Superior temporal gyrus (tissue), 1 donor: Measurements from ENCODE around the gene SPECC1.
A peak's percentile ranks its signal among the peaks of the same experiment; 100 is the strongest.
"Not testable (repeated sequence)": the region's sequence is repeated elsewhere in the genome, so short reads cannot be mapped to it uniquely, and the experiment has no call there.

Source experiments
- DNase-seq: peaks from one replicate; pipeline ENCODE4 v3.0.0-alpha.2; 2016; ENCODE audit errors: extremely low spot score

Gene SPECC1

DNA sequence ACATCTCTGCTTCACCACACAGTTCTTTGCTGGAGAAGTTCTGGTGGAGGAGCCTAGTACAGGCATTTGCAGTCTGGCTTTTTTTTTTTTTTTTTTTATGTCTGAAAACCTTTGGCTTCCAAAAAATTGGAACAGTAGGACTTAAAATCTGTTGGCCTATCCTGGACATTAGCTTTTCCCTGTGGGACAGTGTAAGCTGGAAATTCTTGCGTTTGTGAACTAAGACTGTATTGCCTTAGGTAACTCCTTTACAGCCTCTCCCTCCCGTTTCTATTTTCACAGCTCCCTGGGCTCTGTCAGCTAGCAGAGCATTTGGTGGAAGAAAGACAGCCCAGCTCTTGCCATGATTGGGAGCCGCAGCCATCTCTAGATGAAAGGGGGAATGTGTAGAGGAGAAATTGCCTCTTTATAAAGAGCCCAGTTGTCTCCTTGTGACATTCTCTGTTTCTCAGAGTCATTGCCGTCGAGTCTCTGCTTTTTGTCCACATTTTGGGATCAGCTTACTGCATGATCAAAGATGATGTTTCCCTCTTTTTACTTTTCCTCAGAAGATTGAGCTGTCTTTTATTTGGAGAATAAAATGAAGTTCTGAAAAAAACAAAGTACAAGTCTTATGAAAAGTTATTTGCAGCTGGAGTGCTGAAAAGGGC lies 227.5 kb downstream of the SPECC1 start:
- peak; percentile 60 for DNase-seq

GRCh38 chr17:20239776-20240175 lies 230.6 kb downstream of the SPECC1 start:
- not testable (repeated sequence) for DNase-seq

- DNase-seq, result no peak
These were observed 232.7 kb downstream of the SPECC1 start for GRCh38 chr17:20241855-20242254.

- no peak for DNase-seq
These were observed 233.1 kb downstream of the SPECC1 start for GRCh38 chr17:20242271-20242670.

DNA sequence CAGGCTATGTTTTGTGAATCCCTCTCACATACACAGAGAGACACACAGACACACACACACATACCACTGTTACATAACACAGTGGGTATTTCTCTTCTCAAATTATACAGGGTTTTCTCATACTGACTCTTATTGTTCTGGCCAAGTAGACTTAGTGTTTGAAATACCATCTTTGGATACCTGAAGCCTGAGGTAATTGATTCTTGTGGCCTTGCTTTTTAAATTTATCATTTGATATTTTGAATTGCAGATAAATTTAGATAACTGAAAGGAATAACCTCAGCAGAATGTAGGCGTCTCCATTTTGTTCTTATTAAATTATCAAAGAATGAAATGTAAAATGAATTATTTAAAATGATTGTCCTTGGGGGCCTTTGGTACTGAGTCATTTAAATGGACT lies 234.4 kb downstream of the SPECC1 start:
- no peak for DNase-seq

DNA sequence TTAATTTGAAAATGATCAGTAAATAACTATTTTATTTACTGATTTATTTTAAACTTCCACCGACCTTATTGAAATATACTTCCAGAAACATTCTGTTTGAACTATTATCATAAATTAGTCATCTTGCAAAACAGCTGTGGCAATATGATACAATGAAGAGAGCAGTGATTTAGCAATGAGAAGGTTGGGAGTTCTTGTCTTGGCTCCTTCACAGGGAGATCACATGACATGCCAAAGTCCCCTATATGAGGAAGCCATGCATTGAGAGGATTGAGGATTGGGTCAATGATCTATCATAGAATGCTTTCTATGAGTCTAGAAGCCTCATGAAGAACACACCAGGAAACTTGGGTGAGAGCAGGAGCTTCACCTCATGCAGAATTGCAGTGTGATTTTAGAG lies 235.5 kb downstream of the SPECC1 start:
- DNase-seq, result no peak

GRCh38 chr17:20246692-20247091 lies 237.5 kb downstream of the SPECC1 start:
- no peak for DNase-seq

GRCh38 chr17:20253323-20253722 lies 244.2 kb downstream of the SPECC1 start:
- DNase-seq, result no peak

DNA sequence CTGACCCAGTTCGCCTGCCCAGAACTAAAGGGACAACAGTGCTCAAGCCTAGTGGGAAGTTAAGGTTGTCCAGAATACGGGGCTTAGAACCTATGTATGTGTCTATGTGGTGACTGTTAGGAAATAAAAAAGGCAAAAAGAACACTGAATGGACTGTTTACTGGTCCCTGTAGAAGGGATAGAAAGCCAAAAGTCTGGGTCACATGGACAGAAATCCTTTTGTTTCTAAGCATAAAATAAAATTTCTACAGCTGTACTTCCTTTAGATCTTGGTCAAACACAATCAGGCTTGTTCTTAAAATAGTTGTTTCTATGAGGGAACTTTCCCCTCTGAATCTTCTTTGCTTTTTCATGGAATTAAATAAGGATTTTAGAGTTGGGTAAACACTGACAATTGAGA lies 245.4 kb downstream of the SPECC1 start:
- DNase-seq, result no peak

DNA sequence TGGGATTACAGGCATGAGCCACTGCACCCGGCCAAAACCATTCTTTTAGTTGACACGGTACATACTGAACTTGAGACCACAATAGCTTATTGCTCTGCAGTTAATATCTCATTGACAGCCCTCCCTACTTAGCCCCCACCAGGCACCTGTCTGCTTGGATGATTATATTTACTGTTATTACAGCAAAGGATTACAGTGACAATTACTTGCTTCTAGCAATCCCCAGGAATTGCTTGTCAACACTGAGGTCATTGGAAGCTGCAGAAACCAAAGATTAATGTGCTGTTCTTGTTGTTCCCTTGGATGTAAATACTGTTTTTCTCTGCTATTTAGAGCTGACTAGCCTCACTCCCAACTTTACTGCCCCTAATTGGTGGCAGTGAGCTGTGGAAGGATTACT lies 247.0 kb downstream of the SPECC1 start:
- no peak for DNase-seq

DNA sequence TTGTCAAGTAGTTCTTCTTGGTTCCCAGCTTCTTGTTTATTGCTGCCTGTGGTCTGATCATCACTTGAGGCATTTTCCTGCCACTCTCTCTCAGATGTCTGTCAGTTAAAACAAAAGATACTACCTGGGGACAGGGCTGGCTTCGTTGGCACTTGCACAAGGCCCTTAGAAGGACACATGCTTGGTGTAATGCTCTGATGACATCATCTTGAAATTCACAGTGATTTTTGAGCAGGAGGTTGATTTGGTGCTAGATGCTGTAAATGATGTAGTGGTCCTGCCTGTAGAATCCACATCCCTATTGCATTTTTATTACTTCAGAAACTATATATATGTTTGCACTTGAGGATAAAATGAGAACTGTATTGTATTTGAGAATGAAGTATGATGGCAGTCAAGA lies 247.8 kb downstream of the SPECC1 start:
- DNase-seq, result no peak

GRCh38 chr17:20257798-20258197 lies 248.6 kb downstream of the SPECC1 start:
- DNase-seq, result no peak

DNA sequence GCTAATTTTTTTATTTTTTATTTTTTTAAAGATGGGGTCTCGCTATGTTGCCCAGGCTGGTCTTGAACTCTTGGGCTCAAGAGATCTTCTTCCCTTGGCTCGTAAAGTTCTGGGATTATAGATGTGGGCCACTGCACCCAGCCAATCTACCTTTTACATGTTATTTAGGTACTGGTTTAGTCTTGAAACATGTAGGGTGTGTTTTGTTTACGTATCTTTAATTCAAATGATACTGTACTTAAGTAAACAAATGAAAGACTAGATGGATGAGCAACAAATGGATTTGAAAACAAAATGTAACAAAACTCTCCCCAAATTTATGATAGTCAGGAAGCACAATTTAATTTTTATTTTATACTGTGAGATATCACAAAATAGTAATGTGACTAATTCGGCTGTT lies 250.5 kb downstream of the SPECC1 start:
- no peak for DNase-seq

DNA sequence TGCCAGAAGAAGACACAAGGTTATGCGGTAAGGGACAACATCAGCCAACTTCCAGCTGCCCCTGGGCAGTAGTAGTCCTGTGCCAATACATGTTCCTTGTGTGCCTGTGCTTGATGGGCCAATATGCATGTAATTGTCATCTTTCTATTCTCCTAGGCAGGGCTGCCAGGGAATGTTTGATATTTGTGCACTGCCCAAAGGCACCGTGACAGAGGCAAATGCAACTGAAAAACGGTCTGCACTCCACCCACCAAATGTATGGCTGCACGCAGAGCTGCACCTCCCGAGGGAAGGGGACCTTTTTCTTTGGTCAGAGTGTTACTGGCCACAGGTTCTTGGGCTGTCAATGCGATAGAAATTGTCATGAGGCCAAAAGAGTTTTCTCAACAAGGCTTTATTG lies 251.1 kb downstream of the SPECC1 start:
- DNase-seq, result no peak

GRCh38 chr17:20262226-20263114 lies 253.3 kb downstream of the SPECC1 start:
- no peak for DNase-seq

DNA sequence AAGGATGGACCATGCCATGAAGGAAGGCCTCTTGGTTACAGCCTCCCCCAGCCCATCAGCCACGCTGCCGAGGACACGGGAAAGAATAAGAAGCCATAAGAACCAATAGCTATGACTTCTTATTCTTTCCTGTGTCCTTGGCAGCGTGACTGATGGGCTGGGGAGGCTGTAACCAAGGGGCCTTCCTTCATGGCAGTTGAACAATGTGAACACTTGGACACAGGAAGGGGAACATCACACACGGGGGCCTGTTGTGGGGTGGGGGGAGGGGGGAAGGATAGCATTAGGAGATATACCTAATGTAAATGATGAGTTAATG lies 253.9 kb downstream of the SPECC1 start:
- not testable (repeated sequence) for DNase-seq

DNA sequence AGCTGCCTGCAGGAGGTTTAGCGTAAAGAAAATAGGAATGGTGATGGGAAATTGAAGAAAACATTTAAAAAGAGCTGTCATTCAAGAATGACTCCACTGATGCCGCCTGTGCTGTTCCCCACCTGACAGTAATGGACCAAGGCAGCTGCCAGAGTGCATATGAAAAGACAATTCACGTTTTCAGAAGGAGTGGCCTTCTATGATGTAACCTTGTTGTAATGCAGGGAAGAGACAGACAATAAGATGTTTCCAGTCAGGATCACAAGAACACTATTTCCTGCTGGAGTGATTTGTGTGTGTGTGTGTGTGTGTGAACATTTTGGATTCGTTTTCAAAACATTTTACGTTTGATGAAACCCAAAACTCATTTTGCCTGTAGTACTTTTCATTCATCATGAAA lies 254.4 kb downstream of the SPECC1 start:
- DNase-seq, result no peak

DNA sequence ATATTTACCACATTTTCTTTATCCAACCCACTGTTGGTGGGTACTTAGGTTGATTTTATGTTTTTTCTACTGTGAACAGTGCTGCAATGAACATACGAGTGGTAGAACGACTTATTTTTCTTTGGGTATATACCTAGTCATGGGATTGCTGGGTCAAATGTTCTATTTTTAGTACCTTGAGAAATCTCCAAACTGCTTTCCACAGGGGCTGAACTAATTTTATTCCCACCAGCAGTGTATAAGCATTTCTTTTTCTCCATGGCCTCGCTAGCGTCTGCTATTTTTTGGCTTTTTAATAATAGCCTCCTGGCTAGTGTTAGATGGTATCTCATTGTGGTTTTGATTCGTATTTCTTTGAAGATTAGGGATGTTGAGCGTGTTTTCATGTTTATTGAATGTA lies 255.8 kb downstream of the SPECC1 start:
- DNase-seq, result no peak

DNA sequence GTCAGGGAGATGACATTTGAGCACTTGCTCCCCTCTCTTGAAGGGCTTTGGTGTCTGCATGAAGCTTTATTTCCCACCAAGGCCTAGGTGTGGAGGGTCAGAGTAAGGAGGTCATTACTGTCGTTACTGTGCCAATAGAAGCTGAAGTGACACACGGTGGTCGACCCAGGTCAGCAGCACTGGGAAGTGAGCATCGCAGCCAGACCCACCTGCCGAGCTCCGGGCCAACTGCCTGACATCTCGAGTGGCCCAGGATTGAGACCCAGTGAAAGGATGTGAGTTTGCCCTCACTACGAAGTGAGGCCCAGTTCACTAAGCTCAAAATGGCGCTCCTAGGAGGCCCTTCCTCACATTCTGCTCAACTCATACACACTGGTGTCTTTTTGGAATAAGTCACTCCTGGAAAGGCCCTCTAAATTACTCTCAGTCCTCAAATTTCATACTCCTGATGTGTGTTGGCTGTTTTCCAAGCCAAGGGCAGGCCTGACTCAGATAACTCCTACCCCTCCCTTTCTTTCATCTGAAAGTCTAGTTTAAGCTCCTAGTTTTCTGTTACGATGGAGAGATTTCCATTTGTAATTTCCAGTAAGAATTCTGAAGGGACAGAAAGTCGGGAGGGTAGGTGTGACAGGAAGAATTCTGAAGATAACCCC lies 257.8 kb downstream of the SPECC1 start:
- DNase-seq, result no peak

GRCh38 chr17:20267459-20267842 lies 258.3 kb downstream of the SPECC1 start:
- no peak for DNase-seq

GRCh38 chr17:20270369-20270768 lies 261.2 kb downstream of the SPECC1 start:
- DNase-seq, result no peak

DNA sequence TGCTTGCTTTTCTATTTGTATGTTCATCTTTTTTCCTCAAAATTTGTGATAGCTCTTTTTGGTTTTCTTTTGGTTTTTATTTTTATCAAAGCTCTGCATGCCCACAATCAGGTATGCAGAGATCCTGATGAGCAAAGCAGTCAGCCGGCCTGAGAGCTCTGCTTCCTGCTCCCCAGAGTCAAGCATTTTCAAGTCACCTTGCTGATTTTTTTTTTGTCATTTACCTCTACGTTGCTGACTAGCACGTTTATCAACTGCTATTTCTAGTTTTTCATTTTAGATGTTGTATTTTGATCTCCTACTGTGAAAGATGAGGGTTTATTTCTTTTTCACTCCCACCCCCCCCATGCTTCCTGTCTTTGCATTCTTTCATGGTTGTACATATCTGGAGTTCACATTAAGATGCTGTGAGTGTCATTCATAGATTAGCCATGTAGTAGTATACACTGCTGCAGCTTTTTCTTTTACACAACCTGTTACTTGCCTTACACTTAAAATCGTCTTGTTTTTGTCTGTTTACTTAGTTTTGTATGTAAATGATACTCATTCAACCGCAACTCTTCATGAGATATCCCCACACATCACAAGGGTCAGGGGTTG lies 262.0 kb downstream of the SPECC1 start:
- no peak for DNase-seq
